ENCODE results near the gene FGFRL1.

FGFRL1 gene

DNA sequence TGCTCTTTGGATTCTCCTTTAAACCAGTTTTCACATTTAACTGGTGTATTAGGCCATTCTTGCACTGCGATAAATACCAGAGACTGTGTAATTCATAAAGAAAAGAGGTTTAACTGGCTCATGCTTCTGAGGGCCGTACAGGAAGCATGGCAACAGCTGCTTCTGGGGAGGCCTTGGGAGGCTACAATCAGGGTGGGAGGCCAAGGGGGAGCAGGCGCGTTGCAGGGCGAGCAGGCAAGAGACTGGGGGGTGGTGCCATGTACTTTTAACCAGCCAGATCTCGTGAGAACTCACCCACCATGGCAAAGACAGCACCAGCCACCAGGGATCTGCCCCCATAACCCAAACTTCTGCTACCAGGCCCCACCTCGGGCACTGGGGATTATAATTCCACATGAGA lies 63.8 kb downstream of the FGFRL1 start:
- DNase-seq (ENCODE audit: low read depth in 1 of 2, low spot score in 1 of 2): no peak
- Histone ChIP-seq H3K4me3 (replicated peaks; ENCODE audit: insufficient read depth, low read length) (no peak overlapping the region), H3K27ac (replicated peaks) (no peak overlapping the region), H3K27me3 (ENCODE audit: insufficient read depth, poor library complexity, severe bottlenecking) (no peaks in the 10 kb centered on the region)
- no peak for TF ChIP-seq GABPA (IDR thresholded peaks at IDR 0.05; ENCODE audit: low read depth)
- TF ChIP-seq, protein P1, sequence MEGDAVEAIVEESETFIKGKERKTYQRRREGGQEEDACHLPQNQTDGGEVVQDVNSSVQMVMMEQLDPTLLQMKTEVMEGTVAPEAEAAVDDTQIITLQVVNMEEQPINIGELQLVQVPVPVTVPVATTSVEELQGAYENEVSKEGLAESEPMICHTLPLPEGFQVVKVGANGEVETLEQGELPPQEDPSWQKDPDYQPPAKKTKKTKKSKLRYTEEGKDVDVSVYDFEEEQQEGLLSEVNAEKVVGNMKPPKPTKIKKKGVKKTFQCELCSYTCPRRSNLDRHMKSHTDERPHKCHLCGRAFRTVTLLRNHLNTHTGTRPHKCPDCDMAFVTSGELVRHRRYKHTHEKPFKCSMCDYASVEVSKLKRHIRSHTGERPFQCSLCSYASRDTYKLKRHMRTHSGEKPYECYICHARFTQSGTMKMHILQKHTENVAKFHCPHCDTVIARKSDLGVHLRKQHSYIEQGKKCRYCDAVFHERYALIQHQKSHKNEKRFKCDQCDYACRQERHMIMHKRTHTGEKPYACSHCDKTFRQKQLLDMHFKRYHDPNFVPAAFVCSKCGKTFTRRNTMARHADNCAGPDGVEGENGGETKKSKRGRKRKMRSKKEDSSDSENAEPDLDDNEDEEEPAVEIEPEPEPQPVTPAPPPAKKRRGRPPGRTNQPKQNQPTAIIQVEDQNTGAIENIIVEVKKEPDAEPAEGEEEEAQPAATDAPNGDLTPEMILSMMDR (IDR thresholded peaks at IDR 0.05; ENCODE audit: insufficient read depth, low read length): no peak
- no peak for TF ChIP-seq POLR2AphosphoS5 (IDR thresholded peaks at IDR 0.05; ENCODE audit: low read depth)
- TF ChIP-seq, protein P2, sequence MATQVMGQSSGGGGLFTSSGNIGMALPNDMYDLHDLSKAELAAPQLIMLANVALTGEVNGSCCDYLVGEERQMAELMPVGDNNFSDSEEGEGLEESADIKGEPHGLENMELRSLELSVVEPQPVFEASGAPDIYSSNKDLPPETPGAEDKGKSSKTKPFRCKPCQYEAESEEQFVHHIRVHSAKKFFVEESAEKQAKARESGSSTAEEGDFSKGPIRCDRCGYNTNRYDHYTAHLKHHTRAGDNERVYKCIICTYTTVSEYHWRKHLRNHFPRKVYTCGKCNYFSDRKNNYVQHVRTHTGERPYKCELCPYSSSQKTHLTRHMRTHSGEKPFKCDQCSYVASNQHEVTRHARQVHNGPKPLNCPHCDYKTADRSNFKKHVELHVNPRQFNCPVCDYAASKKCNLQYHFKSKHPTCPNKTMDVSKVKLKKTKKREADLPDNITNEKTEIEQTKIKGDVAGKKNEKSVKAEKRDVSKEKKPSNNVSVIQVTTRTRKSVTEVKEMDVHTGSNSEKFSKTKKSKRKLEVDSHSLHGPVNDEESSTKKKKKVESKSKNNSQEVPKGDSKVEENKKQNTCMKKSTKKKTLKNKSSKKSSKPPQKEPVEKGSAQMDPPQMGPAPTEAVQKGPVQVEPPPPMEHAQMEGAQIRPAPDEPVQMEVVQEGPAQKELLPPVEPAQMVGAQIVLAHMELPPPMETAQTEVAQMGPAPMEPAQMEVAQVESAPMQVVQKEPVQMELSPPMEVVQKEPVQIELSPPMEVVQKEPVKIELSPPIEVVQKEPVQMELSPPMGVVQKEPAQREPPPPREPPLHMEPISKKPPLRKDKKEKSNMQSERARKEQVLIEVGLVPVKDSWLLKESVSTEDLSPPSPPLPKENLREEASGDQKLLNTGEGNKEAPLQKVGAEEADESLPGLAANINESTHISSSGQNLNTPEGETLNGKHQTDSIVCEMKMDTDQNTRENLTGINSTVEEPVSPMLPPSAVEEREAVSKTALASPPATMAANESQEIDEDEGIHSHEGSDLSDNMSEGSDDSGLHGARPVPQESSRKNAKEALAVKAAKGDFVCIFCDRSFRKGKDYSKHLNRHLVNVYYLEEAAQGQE (IDR thresholded peaks at IDR 0.05; ENCODE audit: insufficient replicate concordance, low read depth): no peak
- no peak for TF ChIP-seq SPI1 (IDR thresholded peaks at IDR 0.05; ENCODE audit: borderline replicate concordance, low read depth)

DNA sequence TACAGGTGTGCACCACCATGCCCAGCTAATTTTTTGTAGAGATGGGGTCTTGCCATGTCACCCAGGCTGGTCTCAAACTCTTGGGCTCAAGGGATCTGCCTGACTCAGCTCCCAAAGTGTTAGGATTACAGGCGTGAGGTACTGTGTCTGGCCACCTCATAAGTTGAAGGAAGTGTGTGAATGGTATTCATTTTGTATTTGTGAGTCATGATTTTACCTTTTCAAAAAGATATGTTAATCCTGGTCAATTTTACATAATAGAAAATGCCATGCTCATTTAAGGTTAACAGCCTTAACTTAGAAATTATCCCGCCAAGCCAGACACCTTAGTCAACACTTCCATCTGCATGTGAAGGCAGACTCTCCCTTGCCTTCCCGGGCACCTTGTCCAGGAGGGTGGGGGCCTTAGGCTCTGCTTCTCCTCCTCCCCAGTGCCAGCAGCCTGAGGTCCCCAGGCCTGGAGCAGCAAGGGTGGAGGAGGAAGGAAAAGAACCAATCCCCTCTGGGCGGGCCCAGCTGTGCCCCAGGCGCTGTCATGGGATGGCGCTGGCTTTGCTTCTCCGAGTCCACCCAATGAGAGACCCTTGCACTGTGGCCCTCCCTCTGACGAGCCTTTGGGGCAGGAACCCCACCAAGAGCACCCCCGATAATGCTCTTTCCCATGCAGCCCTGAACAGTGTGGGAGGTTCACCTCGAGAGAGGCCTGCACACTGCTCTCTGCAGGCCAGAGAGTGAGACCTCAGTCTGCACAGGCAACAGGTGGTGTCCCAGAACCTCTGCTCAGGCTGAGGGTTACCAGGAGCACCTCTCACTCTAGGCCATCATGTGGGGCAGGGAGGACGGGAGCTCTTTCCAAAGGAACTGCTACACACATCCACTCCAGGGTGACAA lies 64.6 kb downstream of the FGFRL1 start:
- no peak for DNase-seq (ENCODE audit: low read depth in 1 of 2, low spot score in 1 of 2)
- H3K27ac ChIP-seq (replicated peaks): no peak overlapping the region
- no peak overlapping the region for H3K4me3 ChIP-seq (replicated peaks; ENCODE audit: insufficient read depth, low read length)
- no peaks in the 10 kb centered on the region for H3K27me3 ChIP-seq (ENCODE audit: insufficient read depth, poor library complexity, severe bottlenecking)
- TF ChIP-seq, protein P2 (IDR thresholded peaks at IDR 0.05; ENCODE audit: insufficient replicate concordance, low read depth): no peak
- TF ChIP-seq SPI1 (IDR thresholded peaks at IDR 0.05; ENCODE audit: borderline replicate concordance, low read depth): no peak
- TF ChIP-seq, protein P1 (IDR thresholded peaks at IDR 0.05; ENCODE audit: insufficient read depth, low read length): no peak
- TF ChIP-seq GABPA (IDR thresholded peaks at IDR 0.05; ENCODE audit: low read depth): no peak
- TF ChIP-seq POLR2AphosphoS5 (IDR thresholded peaks at IDR 0.05; ENCODE audit: low read depth): no peak
